ENCODE data around the gene CDH4.

Gene CDH4

DNA sequence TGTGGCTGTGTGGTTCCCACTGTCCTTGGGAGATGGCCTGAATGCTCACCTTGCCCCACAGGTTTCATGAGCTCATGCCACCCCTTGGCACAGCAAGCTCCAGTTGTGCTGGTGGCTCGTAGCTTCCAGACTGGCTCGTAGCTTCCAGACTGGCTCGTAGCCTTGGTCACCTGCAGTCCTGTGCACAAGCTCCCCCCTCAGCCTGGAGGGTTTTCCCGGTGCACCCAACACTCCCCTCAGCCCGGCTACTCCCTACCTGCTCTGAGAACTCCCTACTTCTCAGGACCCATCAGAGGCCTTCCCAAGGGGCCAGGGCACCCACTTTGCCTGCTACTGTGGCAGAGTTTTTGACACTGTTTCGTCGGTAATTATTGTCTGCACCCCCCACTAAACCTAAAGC lies 528.0 kb downstream of the CDH4 start:
- no peak for DNase-seq

DNA sequence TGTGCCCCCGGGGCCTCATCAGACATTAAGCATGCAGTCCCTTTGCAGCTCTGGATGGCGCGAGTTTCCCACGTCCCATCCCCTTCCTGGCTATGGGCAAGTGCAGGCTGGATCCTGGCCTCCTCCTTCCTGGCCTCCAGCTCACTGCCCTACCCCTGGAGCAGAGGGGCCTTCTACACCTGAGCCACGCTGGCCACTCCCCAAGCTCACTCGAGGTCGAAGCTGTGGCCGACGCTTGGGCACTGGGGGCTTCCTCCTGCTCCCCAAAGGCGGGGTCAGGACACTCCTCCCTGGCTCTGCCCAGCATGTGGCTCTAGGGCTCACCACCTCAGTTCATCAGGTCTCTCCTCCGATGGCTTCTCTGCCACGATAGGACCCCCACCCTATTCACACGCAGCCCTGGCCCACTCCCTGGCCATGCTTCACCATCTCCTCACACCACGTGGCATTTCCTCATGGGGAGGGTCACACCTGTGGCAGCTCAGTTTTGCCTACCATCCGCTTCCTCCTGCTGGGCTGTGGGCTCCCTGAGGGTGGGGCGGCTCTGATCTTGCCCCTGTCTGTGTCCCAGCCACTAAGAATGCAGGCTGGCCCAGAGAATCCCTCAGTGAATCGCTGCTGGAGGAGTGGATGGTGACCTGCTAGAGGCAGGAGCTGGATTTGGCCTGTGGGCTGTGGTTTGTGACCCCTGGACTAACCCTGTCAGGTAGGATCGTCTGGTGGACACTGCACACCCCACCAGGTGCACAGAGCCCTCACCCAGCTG lies 532.9 kb downstream of the CDH4 start:
- no peak for DNase-seq

DNA sequence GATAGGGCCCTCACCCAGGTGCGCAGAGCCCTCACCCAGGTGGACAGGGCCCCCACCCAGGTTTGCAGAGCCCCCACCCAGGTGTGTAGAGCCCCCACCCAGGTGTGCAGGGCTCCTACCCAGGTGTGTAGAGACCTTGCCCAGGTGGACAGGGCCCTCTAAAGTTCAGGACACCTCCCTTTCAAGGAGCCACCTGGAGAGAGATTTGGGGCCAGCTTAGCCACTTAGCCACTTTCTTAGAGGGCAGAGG lies 533.4 kb downstream of the CDH4 start:
- no peak for DNase-seq

DNA sequence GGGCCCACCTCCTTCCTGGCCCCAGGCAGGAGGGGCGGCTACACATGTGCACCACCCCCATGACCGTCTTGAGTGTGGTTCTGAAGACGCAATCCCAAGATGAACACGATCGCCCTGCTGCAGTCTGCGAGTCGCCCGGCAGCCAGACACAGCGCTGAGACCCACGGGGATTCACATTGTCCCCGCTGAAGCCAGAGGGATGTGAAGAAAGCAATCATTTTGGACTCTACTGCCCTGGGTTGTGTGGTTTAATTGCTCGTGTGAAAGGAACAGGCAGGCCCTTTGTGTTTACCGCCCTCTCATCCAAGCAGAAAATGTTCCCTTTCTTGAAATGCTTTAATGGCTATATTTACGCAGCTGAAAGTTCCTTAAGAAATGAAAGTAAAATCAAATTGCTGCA lies 534.2 kb downstream of the CDH4 start:
- DNase-seq = no peak

DNA sequence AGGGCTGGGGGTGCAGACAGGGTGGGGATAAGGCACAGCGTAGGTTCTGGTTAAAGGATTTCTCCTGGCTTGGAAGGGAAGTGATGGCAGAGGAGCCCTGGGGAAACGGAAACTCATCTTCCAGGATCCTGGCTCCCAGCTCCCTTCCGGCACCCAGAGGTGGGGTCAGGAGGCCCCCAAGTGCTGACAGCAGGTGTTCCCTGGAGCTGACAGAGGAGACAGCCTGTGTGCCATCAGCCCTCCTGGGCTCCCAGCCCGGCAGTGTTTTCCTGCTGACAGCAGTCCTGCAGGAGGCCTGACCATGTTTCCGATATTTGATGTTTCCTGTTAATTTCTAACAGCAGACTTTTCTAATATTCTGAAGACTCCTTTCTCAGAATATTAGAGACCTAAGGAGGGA lies 536.3 kb downstream of the CDH4 start:
- no peak for DNase-seq

DNA sequence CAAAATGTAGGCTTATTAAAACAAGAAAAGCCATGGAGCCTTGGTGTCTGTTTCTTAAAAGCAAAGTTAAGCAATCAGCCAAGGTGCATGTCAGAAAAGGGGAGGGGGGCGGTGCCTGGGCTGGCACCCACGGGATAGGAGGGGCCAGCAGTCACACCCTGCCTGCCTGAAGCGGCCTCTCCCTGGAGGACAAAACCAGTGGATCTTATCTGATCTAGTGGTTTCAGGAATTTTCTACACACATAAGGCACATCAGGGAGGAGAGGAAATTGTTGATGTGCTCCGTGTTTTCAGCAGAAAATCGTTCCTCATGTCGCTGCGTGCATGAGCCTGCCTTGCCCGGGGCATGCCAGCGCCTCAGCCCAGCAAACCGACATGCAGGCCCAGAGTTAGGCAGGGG lies 537.3 kb downstream of the CDH4 start:
- DNase-seq = no peak

DNA sequence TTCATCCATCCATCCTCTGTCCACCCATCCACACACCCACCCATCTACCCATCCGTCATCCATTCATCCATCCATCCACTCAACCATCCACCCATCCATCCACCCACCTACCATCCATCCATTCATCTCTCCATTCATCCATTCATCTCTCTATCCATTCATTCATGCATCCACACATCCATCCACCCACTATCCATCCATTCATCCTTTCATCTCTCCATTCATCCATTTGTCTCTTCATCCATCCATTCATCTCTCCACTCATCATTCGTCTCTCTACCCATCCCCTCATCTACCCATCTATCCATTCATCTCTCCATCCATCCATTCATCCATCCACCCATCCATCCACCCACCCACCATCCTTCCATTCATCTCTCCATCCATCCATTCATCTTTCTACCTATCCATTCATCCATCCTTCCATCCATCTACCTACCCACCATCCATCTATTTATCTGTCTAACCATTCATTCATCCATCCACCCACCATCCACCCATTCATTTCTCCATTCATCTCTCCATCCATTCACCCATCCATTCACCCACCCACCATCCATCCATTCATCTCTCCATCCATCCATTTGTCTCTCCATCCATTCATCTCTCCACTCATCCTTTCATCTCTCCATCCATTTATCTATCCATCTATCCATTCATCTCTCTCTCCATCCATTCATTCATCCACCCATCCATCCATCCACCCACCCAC lies 538.2 kb downstream of the CDH4 start:
- DNase-seq = no peak

DNA sequence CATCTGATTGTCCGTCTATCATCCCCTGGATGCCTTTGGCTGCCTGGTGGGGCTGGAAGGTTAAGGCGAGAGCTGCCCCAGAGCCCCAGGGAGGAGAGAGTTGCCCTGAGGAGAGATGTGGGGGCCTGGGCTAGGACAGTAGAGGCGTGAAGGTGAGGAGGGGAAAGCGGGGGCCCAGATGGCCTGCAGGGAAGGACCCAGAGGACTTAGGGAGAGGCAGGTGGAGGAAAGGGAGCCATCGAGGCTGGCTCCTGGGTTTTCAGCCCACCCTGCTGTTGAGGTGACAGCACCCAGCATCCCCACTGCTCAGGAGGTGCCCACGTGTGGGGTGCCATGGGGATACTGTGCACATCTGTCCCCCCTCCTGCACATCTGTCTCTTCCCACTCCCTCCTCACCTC lies 539.9 kb downstream of the CDH4 start:
- DNase-seq = no peak

DNA sequence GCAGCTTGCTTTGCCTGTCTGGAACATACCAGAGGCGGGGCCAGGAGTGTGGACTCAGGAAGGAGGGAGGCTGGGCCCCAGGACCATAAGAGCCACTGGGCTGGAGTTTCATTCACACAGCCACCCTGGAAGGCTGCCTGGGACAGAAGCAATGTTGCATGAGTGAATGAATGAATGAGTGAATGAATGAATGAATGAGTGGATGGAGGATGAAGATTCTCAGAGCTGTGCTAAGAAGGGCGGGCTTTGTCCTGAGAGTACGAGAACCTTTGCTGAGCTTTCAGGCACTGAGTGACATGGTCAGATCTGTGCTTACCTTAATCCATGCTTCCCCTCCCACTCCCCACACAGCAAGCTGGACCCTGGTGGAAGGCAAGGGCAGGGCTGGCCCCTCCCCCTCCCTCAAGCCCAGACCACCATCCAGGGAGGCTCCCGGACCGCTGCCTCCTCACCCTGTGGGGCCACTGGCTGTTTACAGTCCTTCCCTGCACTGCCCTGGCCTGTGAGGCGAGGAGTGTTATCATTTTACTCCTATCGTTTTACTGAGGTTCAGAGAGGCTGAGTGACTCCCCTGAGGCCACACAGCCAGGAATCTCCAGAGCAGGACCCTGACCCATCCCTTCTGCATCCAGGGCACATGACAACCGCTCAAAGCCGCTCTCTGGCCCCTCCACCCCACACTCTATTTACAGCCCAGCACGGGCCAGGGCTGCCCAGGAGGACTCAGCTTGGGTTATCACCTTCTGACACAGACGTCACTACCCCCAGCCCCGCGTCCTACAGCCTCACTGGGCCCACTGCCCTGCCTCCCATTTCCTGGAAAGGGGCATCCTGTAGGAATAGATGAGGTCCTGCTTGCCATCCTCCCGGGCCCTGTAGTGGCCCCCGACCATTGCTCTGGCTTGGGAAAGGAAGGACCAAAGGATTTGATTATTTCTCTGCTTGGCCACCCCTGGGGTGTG lies 543.9 kb downstream of the CDH4 start:
- no peak for DNase-seq

DNA sequence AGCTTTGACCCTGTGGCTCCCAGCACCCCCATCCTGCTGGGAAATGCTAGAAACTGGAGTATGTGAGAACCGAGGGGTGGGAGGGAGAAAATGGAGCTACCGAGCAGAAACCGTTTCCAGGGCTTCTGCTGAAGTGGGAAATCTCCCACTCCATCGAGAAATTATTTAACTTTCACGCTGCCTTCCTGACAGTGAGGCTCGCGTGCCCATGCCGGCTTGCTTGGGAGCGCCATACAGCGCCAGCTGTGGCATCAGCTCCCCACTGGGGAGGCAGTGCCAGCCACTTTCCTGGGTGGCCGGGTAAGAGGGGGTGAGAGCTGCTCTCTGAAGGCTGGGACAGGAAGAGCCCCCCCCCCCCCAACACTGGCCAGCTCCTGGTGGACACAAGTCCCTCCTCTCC lies 544.7 kb downstream of the CDH4 start:
- DNase-seq = no peak

DNA sequence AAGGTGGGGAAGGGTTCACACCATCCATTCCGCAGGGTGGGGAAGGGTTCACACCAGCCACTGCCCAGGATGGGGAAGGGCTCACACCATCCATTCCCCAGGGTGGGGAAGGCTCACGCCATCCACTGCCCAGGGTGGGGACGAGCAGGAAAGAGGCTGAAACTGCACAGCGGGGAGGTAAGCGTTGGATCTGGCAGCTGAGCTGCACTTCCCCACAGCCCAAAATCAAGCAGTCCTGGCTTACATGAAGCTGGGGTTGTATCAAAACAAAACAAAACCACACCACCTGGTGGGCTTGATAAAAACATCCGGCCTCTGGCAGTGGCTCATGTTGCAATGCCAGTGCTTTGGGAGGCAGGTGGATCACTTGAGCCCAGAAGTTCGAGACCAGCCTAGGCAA lies 545.1 kb downstream of the CDH4 start:
- no peak for DNase-seq

DNA sequence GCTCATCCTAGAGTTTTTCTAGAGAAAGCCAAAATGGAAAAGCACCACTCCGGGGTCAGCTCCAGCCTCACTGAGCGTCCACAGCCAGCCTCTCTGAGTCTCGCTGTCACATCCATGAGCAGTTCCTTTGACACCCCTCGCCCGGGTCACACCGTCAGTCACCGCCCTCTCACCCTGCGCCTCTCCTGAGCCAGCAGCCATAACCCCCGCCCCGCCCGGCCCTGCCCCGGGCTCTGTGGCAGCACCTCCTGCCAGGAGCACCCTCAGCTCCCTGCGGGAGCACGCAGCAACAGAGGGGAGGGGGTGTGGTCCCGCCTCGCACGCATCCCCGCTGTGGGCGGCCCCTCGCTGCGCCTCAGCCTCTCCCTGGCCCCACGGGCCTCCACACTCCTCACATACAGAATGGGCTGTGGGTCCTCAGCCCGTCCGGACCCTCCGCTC lies 545.9 kb downstream of the CDH4 start:
- DNase-seq = no peak

DNA sequence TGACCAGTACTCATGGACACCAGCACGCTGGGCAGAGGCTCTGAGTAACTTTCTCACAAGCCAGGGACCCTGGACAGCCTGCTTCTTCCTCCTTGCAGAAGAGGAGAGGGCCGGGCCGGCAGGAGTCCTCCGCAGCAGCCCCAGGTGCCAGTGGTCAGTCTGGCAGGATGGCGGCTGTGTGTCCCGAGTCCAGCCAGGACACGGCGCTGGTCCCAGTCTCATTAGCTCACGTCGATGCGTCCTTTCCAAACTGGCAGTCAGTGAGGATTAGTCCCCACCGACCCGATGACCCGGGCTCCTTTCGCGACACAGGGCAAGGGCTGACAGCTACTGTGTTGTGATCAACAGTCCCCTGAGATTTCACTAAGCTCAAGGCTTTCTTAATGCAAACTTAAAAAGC lies 546.6 kb downstream of the CDH4 start:
- no peak for DNase-seq

DNA sequence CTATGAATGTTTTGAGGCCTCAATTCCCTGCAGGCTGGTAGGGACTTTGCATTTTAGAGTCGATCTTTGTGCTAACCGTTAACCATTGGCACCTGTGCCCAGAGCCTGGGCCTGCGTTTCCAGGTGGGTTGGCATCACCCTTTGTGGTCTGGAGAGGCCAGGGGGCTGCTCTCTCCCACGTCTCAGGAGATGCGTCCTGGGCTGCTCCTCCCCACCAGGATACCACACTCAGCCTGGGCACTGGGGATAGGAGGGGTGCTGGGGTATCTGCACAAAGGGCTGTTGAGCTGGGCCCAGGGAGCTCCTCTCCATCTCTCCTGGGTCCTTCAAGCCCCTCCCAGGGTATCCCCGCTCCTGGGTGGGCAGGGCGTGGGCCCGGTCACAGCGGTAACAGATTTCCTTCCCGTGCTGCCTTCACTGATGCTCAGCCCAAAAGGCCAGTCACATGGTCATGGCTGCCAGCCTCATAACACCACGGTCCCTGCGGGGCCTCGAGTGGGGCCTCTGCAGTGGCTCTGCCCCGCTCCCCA lies 547.4 kb downstream of the CDH4 start:
- DNase-seq = no peak

DNA sequence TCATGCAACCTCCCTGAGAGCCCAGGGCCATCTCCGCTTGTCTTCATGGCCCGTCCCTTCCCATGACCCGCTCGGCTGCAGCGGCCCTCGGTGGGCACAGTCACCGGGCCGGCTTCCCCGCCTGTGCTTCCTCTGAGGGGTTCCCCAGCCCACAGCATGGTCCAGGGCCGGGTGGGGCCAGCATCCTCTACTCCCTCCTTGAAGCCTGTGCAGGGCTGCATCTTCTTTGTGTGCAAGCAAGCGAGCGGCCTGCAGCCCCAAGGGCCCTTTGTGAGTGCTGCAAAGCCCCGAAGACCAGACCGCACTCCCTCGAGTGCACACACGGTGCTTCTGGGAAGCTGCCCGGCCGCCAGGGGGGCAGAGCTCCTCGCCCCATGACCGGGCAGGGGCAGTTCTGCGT lies 547.9 kb downstream of the CDH4 start:
- no peak for DNase-seq

DNA sequence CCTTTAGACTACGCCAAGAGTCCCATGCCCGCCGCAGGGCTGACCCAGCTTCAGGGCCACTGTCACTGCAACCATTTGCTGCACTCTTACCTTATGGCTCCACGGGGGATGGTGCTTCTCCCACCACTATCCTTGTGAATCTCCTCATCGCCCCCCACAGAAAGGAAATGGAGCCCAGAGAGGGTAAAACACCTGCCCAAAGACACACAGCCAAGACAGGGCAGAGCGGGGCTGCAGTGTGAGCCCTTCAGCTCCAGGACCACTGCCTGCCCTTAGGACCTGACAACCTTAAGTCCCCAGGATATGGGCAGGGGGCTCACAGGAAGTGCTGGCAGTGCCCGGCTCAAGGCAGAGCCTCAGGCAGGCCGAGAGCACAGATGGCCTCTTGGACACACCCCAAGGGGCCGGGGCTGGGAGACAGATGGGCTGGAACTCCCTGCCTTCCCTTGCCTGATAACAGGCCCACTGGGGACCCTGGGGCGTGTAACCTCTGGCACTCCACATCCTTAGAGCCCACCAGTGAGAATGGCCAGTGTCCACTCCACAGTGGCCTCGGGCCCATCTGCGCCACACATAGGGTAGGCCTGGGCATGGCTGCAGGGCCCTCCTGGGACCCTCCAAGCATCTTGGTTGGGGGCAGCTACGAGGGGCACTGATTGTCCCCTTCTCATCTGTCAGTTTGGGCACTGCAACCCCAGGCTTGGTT lies 548.5 kb downstream of the CDH4 start:
- DNase-seq = no peak

DNA sequence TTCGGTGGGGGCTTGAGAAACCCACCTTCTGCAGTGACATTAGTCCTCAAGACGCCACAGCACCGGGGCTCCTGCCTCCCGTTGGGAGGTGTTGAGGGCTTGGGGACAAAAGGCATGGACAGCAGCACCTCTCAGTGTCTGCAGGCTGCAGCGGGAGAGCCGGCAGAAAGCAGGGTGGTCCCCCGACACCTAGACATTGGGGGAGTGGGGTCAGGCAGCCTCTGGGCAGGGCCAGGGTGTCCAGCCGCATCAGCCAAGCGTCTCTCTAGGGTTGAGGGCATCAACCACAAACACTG lies 549.0 kb downstream of the CDH4 start:
- no peak for DNase-seq

DNA sequence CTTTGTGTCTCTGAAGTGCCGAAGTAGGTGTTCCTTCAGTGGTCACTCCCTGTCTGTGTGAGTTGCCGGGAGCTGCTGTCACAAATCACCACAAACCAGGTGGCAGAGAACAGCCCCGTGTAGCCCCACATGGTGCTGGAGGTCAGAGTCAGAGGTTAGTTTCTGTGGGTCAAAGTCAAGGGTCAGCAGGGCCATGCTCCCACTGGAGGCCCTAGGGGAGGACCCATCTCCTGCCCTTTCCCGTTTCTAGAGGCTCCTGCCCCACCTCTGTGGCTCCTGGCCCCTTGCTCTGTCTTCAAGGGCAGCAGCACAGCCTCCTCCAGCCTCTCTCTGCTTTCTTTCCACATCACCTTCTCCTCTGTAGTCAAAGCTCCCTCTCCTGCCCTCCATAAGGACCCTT lies 549.4 kb downstream of the CDH4 start:
- no peak for DNase-seq

DNA sequence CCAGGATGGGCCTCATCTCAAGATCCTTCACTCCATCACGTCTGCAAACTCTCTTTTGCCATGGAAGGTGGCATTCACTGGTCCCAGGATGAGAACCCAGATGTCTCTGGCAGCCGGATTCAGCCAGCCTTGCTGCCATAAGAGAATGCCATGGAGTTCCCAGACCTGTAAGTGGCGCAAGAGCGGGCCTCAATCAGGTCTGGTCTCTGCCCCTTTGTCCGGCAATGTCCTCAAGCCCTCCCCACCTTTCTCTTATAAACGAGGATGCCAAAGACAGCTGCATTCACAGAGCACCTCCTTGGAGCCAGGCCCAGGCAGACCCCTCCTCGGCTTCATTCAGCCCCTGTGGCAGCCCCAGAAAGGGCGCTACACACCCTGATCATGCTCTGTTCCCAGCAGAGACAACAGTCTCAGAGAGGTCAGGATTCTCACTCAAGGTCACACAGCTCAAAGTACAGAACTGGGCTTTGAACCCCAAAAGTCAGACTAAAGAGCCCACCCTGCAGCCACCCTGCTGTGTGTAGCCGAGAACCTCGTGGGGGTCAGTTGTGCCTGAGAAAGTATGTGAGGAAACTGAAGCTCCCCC lies 549.9 kb downstream of the CDH4 start:
- DNase-seq = no peak

DNA sequence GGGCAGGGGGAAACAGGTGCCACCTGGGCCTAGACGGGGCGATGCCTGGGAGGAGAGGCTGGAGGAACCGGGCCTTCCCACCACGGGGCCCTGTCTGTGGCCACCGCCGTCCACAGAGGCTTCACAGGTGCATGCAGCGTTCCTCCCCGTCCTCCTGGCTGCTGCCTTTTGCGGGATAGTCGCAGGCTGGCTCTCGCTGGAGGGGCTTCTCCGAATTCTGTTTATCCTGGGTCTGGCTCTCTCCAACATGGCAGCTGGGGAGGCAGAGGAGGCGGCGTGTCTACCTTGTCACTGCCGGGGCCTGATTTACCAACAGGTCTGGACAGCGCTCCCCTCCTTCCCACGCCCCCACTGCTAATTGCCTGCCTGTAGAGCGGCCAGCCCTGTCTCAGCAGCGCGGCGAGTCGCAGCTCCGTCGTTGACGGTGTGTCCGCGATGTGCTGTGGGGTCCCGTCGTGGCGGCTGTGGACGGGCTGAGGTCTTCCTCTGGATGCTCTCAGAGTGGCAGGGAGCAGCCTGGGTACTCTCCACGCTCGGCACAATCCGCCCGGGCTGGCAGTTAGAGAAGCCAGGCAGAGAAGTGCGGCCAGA lies 550.8 kb downstream of the CDH4 start:
- DNase-seq = no peak

DNA sequence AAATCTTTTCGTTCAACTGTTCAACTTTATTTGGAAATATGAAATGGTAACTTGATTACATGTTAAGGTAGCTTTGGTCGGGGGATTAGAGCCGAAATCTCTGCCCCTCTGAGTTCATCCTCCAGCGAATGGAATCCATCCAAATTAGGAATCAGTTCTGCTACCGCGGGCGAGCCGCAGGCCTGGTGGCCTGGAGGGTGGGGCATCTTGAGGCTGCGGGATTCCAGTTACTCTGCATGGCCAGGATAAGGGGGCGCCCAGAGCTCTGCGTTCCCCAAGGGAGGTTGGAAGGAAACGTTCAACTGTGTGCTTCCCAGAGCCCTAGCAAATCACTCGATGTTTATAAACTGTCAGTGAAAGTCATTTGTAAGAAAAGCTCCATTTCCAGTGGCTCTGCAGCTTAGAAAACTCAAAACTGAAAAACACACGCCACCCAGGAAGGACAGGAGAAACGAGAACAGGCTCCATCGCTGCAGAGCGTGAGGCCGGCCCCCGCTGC lies 551.4 kb downstream of the CDH4 start:
- DNase-seq = no peak
